Glomerular endothelial cell (primary cell): ENCODE measurements around the gene TPPP. TPM values are rescaled to one million over a fixed set of nuclear protein-coding genes. Genes with fewer than 3 reads are reported as not detected.
"Not testable (repeated sequence)": the region's sequence is repeated elsewhere in the genome, so short reads cannot be mapped to it uniquely, and the experiment has no call there.

Experiments
- DNase-seq: peaks from one replicate; pipeline ENCODE4 v3.0.0-alpha.2; 2011; ENCODE audit warnings: low read depth, low spot score; ENCODE audit errors: extremely low read depth
- total RNA-seq: library from RNA; depleted of rRNA; stranded (reverse); fragments of >200 nt; gene quantifications from 2 replicates; pipeline ENCODE4 v1.2.3, GENCODE V29; 2015

Gene TPPP
- total RNA-seq, 1 donor from 2014 or later = 0.58 TPM

DNA sequence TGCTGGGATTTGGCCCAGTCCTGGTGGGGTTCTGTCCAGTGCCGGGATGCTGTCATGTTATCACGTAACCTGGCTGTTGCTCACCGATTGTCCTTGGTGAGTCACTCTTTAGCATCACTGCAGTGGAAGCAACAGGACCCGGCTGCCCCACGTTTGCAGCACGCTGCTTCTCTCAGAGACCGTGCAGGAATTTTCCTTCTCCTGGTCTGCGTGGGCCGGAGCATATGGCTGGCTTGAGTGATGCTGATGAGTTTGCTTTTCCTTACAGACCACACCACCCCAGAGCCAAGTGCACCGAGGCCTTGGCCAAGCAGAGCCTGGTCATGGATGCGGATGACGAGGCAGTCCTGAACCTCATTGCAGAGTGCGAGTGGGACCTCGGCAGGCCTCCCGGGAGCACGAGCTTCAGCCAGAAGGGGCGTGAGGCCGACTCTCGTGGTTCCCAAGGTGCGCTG, 59.6 kb downstream of the TPPP start:
- DNase-seq = no peak

DNA sequence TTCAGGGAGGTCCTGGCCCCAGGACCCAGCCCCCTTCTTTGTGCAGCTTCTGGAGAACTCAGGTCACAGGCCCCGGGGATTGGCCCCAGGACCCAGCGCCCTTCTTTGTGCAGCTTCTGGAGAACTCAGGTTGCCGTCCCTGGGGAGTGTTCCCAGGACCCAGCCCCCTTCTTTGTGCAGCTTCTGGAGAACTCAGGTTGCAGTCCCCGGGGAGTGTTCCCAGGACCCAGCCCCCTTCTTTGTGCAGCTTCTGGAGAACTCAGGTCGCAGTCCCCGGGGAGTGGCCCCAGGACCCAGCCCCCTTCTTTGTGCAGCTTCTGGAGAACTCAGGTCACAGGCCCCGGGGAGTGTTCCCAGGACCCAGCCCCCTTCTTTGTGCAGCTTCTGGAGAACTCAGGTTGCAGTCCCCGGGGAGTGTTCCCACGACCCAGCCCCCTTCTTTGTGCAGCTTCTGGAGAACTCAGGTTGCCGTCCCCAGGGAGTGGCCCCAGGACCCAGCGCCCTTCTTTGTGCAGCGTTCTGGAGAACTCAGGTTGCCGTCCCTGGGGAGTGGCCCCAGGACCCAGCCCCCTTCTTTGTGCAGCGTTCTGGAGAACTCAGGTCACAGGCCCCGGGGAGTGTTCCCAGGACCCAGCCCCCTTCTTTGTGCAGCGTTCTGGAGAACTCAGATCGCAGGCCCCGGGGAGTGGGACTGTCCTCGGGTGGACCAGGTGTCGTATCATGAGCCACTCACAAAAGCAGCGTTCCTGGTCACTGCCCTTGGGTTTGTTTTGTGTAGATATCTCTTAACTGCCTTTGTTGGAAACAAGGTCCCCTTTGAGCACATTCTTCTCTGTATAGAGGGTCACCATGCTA, 64.6 kb downstream of the TPPP start:
- not testable (repeated sequence) for DNase-seq

DNA sequence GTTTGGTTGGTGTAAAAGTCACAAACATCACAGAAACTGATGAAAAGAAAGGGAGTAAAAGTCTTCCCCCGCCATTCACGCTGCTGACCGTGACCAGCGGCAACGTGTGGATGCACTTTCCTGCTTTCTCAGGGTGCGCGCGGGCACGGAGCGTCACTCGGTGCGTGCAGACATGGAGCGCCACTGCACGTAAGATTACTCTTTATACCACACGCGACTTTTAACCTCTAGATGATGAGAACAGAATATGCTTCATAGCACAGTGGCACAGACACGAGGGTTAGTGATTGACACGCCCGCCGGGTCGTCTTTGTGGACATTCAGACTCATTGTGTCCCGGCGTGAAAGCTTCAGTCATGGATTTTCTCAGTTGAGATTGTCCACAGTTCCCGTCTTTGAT, 65.3 kb downstream of the TPPP start:
- DNase-seq = no peak

DNA sequence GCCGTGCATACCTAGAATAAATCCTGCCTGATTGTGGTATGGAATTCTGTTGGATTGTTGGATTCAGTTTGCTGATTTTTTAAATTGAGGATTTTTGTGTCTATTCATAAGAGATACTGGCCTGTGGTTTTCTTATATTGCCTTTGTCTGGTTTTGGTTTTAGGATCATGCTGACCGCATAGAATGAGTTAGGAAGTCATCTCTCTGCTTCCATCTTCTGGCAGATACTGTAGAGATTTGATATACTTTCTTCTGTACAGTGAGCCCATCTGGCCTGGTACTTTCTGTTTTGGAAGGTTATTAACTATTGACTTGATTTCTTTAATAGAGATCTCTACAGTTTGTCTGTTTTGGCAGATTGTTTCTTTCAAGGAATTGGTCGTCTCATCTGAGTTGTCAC, 66.3 kb downstream of the TPPP start:
- DNase-seq = no peak

DNA sequence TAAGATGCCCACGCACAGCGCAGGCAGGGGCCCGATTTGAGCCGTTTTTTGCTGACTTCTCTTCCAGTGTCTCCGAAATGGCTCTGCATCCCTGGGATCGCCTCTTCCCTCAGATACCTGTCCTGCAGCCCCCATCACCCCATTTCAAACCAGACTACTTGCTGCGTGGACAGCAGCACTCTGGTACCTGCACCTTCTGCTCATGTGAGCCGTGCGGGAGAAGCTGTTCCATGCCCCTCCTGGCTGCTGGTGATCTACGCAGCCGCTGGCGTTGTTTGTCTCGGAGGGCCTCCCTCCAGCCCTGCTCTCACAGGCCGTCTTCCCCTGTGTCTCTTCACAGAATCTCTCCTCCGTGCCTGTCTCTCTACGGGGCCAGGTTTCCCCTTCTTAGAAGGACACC, 67.6 kb downstream of the TPPP start:
- no peak for DNase-seq

DNA sequence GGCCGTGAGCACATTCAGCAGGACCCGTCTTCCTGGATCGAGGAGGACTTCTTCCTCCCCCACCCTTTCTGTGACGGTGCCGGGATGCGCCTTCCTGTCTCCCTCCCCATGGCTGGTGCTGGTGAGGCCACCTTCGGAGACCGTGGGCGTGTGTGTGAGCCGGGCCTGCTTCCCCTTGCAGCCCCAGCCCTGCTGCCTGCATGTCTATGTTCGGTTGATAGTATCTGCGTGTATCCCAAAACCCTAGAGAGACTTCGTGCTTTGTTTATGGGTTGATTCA, 68.3 kb downstream of the TPPP start:
- DNase-seq = no peak

DNA sequence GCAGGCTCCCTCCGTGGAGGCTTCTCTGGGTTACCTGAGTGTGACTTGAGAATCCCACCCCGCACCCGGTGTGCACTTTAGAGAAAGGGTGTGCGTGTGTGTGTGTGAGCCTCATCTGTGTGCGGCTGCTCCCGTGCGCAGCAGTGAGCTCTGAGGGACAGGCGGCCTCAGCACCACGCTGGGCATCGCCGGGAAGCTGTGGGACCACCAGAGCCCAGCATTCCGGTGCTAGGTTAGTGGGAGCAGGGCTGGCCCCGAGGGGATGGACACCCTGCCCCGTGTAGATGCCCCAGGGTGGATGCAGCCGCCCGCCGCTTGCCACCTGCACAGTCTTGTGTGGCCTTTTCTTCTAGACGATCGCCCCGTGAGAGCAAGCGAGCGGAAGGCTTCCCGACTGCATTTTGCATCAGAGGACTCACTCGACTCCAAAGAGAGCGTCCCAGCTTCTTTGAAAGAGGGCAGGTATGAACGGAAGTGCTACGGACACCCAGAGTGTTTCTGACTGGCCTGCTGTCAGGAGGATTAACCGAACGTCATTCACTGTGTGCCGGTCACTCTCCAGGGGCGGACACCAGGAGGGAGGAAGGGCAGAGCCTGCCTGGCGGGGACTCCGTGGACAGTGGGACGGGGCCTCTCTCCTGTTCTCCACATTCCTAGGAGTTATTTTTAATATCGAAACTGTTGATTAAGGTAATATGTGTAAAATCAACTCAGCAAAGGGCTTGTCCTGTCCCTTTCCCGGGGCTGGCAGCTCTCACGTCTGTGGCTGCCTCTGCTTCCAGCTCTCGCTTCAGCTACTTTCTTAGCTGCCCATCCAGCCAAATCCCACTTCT, 68.8 kb downstream of the TPPP start:
- DNase-seq = no peak

DNA sequence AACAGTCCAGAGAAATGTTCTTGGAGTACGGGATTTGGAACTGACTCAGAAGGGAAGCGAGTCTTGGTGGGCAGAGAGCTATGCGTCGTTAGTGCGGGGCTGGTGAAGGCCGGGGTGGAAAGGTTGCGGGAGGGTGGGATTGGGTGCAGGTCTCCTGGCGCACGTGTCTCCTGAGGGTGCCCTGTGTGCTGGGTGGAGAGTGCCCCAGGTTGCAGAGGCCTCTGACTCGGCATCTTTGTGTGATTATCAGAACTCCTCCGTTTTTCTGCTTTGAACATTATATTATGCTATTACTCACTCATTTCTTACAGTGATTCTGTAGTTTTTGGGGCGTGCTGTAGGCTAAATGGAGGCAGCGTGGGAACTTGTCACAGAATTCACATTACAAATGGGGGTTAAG, 69.6 kb downstream of the TPPP start:
- no peak for DNase-seq

DNA sequence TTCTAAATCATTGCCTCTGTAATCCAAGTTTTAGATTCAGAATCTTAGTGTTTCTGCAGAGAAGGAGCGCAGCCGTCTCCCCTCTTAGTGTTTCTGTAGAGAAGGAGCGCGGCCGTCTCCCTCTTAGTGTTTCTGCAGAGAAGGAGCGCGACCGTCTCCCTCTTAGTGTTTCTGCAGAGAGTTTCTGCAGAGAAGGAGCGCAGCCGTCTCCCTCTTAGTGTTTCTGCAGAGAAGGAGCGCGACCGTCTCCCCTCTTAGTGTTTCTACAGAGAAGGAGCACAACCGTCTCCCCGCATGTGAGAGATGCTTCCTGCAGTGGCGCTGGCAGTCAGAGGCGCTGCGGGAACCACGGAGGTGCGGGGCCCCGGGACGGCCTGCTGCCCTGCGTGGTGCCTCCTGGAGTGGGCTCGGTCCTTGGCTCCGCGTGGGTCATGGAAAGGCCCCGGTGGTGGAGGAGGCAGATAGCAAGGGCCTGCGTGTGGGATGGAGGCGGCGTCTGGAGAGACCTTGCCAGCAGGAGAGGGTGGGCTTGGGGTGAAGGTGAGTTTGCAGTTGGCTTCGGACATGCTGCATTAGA, 70.1 kb downstream of the TPPP start:
- DNase-seq = no peak

DNA sequence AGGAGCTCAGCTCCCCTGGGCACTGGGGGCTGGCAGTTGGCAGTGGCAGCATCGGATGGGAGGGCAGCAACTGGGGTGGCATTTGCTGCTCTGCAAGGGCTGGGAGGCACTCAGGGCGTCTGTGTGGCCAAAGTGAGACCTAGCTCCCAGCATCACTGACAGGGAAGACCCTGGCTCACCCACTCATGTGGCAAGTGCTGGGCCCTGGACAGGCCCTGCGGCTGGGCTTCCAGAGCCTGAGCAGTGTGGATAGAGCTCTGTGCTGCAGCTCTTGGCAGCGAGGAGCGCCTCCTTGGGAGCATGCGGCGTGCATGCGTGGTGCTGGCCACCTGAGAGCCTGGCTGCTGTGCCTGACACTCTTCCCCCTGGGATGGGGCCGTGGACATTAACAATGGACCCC, 70.8 kb downstream of the TPPP start:
- no peak for DNase-seq

DNA sequence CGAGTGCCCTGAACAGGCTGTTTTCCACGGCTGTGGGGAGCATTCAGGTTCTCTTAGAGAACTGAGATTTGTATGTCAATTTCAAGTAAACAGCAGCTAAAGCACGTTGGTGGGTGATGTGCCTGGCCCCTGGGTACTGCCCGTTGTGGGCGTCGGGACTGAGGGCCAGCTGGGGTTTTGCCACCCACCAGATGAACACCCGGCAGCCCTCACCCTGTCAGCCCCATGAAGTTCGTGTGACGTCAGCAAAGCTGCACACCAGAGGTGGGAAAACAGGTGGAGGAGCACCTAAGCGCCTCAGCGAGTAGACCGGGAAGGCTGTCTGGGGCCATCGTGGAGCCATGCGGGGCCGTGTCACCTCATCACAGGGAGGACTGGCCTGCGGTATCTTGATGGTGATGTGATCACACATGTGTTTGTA, 71.8 kb downstream of the TPPP start:
- DNase-seq = no peak

DNA sequence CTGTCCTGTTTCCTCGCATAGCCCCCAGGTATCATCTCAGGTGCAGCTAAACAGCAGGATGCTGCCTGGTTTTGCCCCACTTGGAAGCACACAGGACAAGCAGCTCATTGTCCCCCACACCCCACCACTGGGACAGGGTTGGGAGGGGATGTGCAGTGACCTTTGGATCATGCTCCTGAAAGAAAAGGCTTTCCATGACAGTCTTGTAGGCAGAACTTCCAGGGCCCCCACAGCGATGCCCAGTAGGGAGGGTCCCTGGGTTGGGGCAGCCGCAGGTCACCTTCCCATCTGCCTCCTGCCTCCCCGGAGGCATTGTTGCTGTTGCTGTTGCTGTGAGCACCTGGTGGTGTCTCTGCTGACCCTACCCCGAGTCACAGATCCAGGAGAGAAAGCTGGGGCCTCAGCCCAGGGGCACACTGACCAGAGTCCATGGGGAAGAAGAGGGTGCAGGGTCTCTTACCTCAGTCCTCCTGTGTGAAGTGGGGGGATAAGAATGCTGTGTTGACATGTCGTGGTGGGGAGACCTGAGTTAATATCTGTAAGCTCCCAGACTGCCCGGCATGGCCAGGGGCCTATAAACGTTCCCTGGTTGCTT, 72.5 kb downstream of the TPPP start:
- DNase-seq = no peak

DNA sequence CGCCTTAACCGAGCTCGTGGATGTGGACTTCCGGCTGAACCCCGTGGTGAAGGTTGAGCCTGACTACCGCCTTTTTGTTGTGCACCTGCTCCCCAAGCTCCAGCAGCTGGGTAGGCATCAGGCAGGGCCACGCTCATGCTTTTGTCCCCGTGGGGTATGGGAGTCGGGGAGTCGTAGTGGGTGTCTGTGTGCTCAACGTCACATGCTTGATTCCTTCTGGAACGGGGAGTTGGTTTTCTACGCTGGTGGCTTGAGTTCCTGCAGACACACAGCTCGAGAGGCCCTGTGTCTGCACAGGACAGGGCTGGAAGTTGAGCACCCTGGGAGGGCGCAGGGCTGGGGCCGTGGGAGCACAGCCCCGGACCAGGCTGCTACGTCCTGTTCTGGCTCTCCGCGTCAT, 73.0 kb downstream of the TPPP start:
- DNase-seq = no peak

DNA sequence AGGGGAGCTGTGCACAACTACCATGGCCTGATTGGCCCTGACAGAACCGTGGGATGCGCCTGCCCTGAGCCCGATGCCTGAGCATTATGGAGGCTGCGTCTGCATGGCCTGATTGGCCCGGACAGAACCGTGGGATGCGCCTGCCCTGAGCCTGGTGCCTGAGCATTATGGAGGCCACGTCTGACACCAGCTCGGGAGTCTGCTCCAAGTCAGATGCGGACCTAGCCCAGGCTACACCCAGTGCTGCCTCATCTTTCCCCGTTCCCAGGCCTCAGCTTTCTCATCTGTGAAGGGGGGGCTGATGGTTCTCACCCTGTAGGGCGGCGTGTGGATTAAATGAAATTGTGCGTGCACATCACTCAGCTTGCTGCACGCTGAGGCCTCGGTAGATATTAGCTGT, 73.7 kb downstream of the TPPP start:
- no peak for DNase-seq

DNA sequence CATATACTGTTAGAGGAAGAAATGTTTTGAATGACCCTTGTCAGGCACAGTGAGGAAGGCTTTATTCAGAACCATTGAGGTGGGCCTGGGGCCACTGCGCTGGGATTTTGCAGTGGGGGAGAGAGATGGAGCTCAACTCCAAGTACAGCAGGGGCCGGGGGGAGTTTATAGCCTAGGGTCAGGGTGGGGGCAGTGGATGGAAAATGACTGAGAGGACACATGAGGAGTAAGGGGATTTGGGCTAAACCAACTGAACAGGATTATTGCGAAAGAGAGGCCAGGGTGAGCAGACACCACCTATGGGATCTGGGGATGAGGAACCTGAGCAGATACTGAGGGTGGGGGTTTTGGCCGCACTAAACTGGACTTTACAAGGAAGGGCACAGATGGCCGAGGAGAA, 74.7 kb downstream of the TPPP start:
- no peak for DNase-seq

DNA sequence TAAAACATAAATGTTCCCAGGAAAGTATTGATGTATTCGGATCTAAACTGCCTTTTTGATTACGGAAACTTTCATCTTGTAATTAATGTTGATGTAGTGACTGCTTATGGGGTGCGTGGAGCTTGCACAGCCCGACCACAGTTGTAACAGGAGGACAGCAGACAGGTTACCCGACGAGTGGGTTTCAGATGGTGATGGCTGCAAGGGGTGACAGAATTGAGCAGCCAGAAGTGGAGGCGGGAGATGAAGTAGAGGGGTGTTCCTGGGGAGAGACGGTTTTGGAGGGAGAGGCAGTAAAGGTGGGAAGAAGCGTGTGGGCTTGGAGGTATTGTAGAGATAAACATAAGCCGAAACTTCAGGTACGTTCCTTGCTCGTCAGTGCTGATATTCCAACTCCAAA, 75.3 kb downstream of the TPPP start:
- no peak for DNase-seq

DNA sequence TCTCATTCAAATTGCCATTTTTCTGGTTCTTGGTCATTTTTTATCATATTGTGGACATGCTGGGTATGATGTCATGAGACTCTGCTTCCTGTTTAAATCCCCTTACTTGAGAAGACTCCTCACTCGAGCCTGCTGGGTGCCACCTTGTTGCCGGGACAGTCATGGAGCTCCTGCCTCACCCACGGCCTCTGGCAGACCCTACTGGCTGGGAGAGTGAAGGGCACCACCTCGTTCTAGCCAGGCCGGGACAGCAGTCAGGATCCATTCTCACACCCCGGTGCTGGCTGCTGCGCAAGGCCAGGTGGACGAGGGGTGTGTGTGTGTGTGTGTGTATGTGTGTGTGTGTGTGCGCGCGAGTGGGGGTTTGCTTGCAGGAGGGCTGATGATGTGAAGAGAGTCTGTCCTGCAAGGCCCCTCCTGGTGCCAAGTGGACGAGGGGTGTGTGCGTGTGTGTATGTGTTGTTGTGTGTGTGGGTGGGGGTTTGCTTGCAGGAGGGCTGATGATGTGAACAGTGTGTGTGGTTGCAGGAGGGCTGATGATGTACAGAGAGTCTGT, 76.6 kb downstream of the TPPP start:
- no peak for DNase-seq

DNA sequence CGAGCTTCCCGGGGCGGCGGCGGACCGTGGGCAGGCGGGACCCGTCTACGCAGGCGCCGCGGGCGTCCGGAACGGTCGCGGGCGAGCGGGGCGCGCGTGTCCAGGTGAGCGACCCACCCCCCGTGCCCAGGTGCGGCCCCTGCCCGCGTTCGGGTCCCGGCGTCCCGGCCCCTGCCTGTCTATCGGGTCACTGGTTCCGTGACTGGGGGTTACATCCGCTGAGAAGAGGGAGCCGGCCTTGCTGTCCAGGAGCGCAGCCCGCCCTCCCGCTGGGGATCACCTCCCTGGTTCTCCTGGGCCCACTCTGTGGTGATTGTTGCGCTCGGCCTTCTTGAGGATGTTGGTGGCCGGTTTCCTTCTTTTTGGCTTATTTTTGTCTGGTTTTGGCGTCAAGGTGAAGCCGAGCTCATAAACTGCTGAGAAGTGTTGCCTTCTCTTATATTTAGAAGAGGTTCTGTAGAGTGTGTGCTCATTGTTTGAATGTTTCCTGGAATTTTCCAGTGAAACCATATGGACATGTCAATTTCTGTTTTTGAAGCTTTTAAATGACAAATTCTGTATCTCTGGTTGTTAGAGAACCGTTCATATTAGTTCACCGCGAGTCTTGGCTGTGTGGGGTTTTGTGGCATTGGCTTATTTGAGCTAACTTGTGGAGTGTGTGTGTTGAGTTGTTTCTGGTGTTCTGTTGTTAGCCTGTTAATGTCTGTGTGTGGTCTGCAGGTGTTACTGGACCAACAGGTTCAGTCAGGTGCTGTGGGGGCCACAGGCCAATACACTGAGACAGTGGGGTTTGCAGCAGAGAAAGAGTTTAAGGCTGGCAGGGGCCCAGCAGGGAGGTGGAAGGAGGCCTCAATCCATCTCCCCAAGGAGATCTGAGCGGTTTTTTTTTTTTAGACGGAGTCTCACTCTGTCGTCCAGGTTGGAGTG, 80.4 kb downstream of the TPPP start:
- no peak for DNase-seq

DNA sequence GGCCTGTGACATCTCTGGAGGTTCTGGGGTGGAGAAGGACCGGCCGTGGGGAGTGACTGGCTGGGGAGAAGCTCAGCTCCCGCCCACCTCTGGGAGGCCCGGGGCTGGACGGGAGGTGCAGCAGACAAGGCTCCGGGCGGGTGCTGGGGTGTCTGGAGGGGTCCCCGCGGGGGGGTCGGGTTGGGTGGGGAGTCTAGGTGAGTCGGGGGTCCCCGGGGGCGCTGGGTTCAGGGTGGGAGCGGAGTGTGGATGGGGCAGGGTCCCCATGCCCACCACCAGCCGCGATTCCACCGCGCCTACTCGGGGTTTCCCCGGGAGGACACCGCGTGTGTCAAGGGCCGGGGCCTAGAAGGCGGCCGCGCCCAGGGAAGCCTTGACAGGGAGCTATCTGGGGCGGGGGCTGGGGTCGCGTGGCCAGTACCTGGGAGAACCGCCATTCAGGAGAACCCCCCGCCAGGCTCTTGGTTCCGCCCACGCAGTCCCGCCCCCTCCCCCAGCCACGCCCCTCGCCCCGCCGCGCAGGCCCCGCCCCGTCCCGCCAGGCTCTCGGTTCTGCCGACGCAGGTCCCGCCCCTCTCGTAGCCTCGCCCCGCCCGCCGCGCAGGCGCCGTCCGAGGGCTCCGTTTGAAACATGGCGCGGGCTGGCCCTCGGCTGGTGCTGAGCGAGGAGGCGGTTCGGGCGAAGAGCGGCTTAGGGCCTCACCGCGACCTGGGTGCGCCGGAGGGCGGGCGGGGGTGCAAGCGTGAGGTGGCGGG, 81.2 kb downstream of the TPPP start, which contains the start of gene CEP72:
Gene CEP72, plus strand, starts transcription at position 610 of the 756 bp plus-strand sequence. Its CDS starts 22 bp downstream, at position 632.
- DNase-seq = no peak
